GM19397 (cell line): ENCODE measurements around the gene LIFR.
"Not testable (repeated sequence)": the region's sequence is repeated elsewhere in the genome, so short reads cannot be mapped to it uniquely, and the experiment has no call there.

Source experiments
- ATAC-seq: cut with Tn5 transposase; IDR thresholded peaks from one replicate; pipeline ENCODE4 v1.9.1; 2021; ENCODE audit warnings: mild to moderate bottlenecking, moderate library complexity; ENCODE audit not compliant: unreplicated experiment

Gene LIFR, protein sequence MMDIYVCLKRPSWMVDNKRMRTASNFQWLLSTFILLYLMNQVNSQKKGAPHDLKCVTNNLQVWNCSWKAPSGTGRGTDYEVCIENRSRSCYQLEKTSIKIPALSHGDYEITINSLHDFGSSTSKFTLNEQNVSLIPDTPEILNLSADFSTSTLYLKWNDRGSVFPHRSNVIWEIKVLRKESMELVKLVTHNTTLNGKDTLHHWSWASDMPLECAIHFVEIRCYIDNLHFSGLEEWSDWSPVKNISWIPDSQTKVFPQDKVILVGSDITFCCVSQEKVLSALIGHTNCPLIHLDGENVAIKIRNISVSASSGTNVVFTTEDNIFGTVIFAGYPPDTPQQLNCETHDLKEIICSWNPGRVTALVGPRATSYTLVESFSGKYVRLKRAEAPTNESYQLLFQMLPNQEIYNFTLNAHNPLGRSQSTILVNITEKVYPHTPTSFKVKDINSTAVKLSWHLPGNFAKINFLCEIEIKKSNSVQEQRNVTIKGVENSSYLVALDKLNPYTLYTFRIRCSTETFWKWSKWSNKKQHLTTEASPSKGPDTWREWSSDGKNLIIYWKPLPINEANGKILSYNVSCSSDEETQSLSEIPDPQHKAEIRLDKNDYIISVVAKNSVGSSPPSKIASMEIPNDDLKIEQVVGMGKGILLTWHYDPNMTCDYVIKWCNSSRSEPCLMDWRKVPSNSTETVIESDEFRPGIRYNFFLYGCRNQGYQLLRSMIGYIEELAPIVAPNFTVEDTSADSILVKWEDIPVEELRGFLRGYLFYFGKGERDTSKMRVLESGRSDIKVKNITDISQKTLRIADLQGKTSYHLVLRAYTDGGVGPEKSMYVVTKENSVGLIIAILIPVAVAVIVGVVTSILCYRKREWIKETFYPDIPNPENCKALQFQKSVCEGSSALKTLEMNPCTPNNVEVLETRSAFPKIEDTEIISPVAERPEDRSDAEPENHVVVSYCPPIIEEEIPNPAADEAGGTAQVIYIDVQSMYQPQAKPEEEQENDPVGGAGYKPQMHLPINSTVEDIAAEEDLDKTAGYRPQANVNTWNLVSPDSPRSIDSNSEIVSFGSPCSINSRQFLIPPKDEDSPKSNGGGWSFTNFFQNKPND

DNA sequence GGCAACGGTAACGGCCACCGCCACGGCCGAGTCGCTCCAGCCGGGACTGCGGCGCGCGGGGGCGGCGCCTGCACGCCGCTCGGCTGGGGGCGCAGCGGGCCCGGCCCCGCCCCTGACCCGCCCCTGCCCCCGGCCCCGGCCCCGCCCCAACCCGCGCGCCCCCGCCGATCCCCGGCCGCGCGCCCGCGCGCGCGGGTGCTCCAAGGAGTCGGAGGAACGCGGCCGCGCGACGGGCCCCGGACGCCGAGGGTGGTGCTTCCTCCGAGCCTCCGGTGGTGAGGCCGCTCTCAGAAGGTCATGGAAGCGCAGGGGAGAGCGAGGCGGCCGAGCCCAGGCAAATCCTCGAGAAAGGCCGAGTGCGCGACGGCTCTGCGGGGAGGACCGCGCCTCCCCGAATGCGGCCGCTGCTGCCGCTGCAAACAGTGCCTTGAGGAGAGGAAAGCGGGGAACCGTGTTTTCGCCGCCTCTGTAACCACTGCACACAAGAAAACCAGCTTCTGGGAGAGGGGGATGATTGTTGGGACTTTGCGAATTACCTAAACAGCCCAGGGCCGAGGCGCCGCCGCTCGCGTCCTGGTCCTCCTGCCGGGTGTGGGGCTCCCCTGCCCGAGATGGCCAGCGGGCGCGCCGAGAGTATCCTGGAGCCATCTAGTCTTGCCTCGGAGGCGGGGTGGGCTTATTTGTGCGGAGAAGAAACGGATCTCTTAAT, at the start of gene LIFR:
Gene LIFR, minus strand, starts transcription at position 48 of the 709 bp plus-strand sequence. CDS start 25,999 bp downstream, outside the sequence.
- peak; percentile 62 for ATAC-seq

DNA sequence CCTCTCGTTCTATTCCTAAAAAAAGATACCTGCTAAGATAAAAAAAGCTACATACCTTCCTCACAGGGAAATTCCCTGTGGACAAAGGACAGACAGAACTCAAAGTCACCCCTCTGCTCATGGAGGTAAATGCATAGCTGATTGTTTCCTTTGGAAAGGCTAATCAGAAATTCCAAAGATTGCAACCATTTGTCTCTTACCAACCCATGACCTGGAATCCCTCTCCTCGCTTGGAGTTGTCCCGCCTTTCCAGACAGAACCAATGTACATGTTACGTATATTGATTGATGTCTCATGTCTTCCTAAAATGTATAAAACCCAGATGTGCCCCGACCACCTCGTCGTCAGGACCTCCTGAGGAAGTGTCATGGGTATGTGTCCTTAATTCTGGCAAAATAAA, 49.2 kb upstream of the LIFR start:
- ATAC-seq: no peak

DNA sequence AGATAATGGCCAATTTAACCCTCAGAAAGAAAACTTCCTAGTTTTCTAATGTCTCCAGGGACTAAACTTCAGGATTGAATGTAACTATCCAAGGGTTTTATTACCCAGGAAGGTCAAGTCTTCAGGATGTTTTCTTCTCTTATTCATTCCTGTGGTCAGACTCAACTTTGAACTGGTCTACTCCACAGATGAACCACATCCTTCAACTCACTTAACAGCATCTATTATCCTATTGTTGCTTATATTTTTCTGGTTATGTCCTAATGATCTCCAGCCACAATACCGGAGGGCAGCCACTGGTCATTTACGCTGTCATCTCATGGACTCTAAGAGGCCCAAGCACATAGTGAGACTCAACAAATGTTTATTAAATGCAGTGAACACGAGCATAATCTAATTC, 47.2 kb upstream of the LIFR start:
- ATAC-seq: no peak

DNA sequence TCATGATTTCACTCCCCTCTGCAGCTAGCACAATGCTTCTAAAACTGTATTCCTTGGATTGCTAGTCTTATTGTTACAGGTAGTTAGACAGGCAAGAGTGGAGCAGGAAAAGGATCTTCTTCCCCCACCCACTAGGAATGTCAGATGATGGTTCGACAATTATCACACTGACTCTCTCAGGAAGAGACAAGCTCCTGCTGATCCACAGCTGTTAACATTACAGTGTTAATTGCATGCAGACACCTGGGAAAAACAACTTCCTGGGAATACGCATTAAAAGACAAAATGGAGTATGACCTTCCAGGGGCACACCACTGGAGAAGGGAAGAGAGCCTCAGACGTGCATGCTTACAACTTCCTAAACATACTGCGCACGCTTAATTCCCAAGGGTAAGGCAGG, 46.2 kb upstream of the LIFR start:
- no peak for ATAC-seq

DNA sequence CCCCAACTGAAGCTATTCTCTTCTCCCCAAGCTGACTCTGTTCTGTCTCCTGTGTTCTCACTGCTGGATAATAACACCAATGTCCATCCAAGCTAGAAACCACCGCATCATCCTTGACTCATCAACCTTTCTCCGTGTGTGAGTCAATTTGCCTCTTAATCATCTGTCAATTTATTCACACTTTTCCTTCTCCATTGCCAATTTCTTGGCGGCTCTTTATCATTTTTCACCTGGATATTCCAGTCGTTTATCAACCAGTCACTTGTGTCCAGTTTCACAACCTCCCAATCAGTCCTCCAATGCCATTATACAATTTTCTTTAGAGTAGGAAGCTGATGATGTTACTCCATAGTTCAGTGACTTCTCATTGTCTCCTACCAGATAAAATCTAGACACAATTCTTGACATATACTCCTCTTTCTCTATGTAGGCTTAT, 45.4 kb upstream of the LIFR start:
- no peak for ATAC-seq

DNA sequence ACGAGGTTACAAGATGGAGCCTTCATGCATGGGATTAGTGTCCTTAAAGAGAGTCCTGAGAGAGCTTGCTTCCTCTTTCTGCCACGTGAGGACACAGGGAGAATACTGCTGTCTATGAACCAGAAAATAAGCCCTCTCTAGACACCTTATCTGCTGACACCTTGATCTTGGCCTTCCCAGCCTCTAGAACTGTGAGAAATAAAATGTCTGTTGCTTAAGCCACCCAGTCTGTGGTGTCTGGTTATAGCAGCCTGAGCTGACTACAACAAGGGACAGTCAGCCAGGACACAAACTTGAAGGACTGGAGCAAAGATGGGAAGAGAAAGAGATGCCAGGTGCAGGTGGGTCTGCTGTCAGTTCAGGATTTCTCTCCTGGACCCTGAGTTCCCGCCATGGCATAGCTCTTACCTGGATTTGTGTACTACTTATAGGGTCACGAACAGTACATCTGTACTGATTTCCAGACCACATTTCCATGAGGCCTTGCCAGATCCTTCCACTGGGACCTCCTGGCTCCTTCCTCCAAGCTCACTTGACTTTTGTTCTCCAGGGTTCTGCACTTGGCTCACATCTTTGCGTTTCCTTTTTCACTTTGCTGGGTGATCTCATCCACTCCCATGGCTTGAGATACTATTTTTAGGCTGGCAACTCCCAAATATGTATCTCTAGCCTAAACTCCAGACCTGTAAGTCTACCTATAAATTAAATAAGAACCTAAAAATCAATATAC, 44.9 kb upstream of the LIFR start:
- ATAC-seq: no peak

DNA sequence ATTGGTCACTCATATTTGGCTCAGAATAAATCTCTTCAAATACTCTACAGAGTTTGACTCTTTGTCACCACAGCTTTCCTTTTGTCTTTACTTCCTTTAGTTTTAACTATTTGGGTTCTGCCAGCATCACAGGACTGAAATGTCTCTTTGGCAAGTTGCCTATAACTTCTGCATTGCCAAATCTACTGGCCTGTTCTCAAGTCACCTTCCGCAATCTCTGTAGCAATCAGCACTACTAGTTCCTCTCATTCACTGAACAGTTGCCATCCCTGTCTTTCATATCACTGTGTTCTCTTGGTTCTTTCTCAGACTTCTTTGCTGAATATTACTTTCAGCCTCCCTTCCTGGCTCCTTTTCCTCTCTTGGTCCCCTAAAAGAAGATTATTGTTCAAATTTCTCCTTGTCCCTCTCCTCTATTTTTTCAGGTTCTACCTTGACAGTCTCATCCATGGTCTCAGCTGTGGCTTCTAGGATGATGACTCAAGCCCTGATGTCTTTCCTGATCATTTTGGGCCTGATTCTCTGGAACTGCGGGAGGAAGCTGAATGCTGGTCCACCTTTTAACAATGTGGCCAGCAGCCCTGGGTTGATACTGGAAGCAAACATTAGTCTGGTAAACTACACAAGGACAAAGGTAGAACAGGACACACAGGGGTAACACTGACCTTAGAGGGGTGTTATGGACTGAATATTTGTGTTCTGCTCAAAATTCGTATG, 44.0 kb upstream of the LIFR start:
- no peak for ATAC-seq

DNA sequence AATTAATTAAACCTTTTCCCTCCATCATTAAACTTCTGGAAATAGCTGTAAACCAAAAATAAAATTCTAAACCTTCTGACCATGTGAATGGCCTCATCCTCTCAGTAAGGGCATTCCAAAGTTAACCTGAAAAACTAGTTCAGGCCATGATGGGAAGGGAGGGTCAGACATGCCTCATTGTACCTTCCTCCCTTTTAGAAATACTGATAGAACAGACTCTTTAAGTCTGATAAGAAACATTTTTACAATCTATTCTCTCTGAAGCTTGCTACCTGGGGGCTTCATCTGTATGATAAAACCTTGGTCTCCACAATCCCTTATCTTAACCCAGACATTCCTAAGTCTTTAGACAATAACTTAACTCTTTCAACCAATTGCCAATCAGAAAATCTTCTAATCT, 43.3 kb upstream of the LIFR start:
- ATAC-seq: not testable (repeated sequence)

DNA sequence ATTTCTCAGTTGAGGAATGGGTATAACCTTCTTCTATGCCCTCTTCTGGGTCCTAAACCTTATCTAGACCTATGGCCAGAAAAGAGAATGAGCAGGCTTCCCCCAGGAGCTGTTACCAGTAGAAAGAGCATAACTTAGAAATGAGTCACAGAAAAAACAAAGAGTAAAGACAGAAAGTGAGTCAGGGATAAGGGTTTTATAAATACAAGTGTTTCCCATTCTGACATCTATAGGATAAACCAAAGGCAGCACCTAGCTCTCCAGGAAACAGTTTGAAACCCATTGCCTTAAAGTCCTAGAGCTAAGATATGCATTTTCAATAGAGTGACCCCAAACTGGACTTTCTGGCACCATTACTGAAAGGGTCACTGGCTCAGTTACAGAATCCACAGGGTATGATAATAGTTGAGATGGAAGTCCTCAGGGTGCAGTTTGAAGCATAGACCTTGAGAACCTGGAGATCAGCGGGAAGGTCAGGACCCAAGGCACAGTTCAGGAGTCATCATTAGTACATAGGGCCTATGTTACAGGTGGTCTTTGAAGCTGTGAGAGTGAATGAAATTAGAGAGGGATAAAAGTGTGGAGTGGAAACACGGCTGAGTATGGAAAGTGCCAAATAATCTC, 42.7 kb upstream of the LIFR start:
- ATAC-seq: no peak

DNA sequence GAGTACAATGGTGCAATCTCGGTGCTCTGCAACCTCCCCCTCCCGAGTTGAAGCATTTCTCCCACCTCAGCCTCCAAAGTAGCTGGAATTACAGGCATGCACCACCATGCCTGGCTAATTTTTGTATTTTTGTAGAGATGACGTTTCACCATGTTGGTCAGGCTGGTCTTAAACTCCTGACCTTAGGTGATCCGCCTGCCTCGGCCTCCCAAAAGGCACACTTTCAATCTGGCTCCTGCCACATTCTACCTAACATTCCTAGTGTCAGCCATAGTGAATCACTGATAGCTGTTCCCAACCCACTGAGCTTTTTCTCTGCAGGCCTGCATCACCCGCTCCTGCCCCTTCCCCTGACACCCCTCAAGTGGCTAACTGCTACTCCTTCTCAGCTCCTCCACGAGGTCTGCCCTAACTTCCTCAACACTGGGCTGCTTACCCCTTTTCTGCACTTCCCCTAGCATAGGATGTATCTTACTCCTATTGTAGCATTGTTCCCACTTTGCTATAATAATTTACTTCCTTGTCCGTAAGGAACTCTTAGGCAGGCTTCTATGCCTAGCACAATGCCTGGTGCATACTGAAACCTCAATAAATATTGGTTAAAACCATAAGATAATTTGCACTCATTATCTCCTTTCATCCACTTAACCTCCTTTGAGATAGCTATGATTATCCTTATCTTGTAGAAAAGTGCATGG, 42.0 kb upstream of the LIFR start:
- ATAC-seq: no peak

DNA sequence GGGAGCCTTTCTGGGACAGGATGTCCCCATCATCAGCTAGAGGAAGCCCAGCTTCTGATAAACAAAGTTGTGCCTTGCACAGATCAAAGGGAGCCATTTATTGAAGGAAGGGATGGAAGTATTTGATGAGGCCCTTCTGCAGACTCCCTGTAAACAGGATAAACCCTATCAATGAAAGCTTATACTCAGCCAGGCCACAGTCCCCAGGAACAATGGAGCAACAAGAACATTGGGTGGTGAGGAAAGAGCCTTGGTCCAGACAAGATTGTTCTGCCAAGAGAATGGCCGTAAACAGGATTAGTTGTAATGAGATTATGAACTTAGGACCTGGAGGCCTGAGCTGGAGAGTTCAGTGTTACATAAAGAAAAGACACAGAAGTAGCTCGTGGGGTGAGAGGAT, 40.5 kb upstream of the LIFR start:
- no peak for ATAC-seq

DNA sequence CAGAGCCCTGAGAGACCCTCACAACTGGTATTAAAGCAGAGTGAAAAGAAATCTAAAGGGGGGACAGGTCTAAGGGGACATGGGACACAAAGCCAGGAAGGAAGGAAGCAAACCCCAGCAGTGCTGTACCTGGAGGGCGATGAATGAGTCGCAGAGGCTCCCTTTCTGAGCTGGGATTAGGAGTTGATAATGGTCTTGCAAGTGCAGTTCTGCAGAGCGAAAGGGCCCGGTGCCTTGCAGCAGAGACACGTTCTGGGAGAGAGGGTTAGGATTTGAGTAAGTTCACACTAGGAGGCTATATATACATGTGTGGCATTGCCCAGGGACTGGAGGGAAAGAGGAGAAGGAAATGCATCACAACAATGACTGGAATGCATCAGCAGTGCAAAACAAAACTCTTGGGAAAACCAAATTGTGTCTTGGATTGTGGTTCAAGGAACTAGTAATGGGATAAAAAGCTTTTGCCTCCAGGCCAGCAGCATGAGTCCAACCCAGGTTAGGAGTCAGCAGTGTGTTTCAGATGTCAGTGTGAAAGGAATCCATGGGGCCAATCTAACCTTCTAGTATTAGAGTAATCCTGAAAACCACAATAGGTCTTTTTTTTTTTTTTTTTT, 38.8 kb upstream of the LIFR start:
- ATAC-seq: no peak

DNA sequence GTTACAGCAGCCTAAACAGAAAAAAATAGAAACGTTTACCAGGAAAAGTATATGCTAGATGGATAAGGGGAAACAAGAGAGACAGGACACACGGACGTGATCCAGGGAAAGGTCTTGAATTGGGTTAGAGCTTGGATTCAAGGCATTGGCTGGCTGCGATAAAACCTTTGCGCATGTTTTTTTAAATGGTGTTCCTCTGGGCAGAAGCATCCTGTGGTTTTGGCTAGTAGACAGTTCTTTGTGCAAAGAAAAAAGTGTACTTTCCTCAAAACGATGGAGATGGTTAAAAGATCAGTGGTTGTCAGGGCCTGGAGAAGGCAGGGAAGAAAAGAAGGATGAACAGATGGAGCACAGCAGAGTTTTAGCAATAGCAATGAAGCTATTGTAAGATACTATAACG, 37.5 kb upstream of the LIFR start:
- no peak for ATAC-seq

DNA sequence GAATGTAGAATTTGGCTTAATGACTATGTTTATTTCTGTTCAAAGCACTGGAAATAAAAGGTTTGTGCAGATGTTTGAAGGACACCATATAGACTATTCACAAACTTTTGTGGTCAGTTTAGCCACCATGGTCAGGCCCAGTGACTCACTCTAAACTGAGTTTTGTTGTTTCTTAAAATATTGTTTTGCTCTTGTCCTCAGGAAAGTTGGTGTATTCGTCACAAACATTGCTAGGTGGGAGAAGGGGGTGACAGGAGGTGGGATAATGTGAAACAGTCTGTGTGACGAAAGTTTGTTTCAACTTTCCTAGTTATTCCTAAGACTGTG, 35.0 kb upstream of the LIFR start:
- ATAC-seq: no peak

DNA sequence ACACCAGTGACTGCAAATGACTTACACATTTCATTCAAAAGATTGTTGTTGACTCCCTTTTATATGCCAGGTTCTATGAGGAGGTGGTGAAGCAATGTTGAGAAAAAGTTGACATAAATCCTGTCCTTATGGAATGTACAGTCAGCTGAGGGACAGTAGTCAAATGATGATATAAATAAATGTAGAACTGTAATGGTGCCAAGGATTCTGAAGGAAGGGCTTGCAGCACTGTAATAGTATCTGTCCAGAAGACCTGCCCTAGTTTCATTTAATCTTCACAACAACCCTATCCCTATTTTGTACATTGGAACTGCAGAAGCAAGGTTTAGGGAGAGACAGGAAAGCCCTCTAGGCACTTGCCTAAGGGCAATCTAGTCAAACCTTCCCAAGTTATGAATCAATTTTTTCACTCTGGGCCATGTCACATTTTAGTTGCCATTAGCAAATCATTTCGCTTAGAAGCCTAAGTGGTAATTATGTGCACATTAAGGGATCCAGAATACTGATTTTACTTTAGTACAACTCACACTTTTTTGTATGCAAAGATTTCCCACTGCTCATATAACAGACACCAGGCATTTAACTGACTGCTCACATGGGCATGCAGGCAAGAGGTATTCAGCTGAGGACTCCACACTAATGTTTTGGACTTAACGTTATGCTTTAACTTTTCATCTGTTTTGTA, 34.5 kb upstream of the LIFR start:
- ATAC-seq: no peak

DNA sequence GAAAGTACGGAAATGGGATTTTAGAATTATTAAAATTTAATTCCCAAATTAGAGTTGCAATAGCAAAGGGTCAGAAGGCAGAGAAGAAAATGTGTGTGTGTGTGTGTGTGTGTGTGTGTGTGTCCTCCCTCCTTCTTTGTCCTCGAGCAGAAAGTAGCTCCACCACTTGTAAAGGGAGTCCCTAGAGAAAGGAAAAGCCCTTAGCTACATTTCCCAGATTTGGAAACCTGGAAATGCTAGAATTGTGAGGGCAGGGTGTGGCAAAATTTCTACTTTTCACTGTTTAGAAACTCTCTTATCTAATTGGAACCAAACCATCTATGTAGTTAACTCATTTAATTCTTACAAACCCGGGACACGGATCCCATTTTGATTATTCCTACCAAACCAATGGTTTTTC, 33.2 kb upstream of the LIFR start:
- ATAC-seq: no peak

DNA sequence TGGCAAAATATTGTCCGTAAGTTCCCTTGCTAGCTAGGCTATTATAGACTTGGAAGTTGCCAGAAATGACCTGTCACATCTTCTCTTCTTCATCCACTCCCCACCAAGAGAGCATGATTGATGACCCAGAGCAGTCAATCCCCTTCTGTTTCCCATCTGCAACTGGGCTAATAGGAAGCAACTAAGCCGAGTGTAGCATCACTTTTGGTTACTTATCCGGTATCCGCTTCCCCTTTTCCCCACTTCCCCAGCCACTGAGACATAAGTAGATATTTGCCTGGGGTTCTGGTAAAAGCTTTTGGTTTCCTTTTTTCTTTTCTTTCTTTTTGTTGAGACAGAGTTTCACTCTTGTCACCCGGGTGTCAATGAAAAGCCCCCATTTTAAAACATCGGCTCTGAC, 29.4 kb upstream of the LIFR start:
- no peak for ATAC-seq

DNA sequence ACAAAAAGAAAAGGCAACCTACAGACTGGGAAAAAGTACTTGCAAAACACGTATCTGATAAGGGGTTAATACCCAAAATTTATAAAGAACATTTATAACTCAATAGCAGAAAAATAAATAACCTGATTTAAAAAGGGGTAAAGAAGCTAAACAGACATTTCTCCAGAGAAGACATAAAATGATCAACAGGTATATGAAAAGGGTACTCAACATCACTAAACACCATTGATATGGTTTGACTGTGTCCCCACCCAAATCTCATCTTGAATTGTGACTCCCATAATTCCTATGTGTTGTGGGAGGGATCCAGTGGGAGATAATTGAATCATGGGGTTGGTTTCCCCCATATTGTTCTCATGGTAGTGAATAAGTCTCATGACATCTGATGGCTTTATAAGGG, 27.1 kb upstream of the LIFR start:
- no peak for ATAC-seq
